Measurements from ENCODE around the gene ZER1. TPM values are rescaled to one million over a fixed set of nuclear protein-coding genes. Genes with fewer than 3 reads are reported as not detected.
A peak's percentile ranks its signal among the peaks of the same experiment; 100 is the strongest.

ZER1 gene
- total RNA-seq, 2 donors from 2014 or later = 25.7 to 41.9 TPM

DNA sequence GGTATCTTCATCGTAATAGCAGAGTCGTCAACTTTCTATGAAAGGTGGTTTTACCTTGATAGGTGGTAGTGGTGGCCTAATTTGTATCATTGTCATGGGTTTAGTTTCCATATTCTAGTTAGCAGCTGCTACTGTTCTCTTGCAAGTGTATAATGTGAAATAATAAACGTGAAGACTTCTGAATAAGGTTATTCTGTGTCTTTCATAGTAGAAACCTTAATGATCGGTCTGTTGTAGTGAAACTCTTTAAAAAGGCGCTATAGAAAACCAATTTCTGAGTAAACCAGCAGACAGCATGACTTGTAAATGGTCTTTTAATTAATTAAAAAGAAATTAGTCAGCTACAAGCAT is 81.1 kb downstream of the ZER1 start:
- intact Hi-C loops (cut with DNase I) = no loop called here
- TF ChIP-seq POLR2A (IDR thresholded peaks at IDR 0.05) = no peak
- TF ChIP-seq, protein P1, sequence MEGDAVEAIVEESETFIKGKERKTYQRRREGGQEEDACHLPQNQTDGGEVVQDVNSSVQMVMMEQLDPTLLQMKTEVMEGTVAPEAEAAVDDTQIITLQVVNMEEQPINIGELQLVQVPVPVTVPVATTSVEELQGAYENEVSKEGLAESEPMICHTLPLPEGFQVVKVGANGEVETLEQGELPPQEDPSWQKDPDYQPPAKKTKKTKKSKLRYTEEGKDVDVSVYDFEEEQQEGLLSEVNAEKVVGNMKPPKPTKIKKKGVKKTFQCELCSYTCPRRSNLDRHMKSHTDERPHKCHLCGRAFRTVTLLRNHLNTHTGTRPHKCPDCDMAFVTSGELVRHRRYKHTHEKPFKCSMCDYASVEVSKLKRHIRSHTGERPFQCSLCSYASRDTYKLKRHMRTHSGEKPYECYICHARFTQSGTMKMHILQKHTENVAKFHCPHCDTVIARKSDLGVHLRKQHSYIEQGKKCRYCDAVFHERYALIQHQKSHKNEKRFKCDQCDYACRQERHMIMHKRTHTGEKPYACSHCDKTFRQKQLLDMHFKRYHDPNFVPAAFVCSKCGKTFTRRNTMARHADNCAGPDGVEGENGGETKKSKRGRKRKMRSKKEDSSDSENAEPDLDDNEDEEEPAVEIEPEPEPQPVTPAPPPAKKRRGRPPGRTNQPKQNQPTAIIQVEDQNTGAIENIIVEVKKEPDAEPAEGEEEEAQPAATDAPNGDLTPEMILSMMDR (IDR thresholded peaks at IDR 0.05) = no peak
- DNase-seq = no peak

DNA sequence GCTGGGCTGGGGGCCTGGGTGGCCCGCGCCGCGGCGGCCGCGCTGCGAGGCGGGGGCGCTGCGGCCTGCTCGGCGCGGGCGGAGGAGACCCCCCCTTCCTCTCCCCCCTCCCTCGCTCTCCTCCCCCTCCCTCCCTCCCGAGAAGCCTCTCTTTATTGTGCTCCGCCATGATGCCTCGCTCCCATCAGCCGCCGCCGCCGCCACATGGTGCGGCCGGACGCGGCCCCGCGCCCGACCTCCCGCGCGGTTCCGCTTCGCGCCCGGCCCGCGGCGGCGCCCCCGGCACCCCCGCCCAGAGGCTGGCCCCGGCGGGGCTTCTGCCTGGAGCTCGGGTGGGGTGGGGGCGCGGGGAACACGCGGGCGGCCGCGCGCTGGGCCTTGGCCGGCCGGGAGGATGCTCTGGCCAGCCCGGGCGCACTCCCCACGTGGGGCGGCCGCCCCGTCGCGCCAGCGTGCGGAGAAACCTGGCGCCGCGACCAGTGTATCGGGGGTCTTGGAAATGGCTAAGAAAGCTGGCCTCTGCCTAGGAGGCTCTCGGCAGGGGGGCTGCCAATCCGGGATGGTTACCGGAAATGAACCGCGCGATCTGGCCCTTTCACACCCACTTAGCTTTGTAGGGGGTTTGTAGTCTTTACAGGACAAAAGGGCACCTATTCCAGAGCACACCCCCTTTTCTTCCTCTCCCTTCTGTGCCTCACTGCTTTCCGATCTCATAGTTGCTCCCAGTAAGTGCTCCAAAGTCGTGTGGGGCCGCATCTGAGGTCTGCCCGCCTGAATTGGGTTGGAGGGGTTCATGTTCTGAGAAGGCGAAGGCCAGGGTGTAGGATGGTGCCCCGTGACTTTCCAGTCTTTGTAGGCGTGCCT is 81.7 kb downstream of the ZER1 start:
- peak; percentile 42 to 57 (median 54) for DNase-seq
- no peaks in the 10 kb centered on the region for H3K27me3 ChIP-seq
- ATAC-seq = peak; percentile 6
- intact Hi-C loops (cut with DNase I) = no loop called here
- WGBS, 2 donors = 0% methylated on average over 5 to 64 of the region's 83 CpGs
- TF ChIP-seq POLR2A (IDR thresholded peaks at IDR 0.05) = peak in 1 of 3 donors; percentile 18
- TF ChIP-seq, protein P1 (IDR thresholded peaks at IDR 0.05) = no peak
- peaks cover 0 to 12% of the 10 kb centered on the region in 2 donors for H3K36me3 ChIP-seq (replicated peaks in 1 of 2; ENCODE audit: insufficient read depth in 1 of 2, low read depth in 2 of 2)
- H3K4me1 ChIP-seq = peaks cover 31% of the 10 kb centered on the region
- H3K9me3 ChIP-seq = no peaks in the 10 kb centered on the region
- peak overlapping the region; percentile 48 to 74 for H3K4me3 ChIP-seq
- H3K27ac ChIP-seq = peak overlapping the region; percentile 49 to 96 (median 84)

More for the DNA sequence above, 81.1 kb downstream of the ZER1 start:
- Histone ChIP-seq H3K36me3 (replicated peaks in 1 of 2; ENCODE audit: insufficient read depth in 1 of 2, low read depth in 2 of 2) (peaks cover 0 to 12% of the 10 kb centered on the region in 2 donors), H3K27me3 (no peaks in the 10 kb centered on the region), H3K4me1 (peaks cover 25% of the 10 kb centered on the region), H3K9me3 (no peaks in the 10 kb centered on the region), H3K4me3 (peak overlapping the region; percentile 48 to 74), H3K27ac (peak overlapping the region in 3 of 4 donors; percentile 49 to 96 (median 75))
- no peak for ATAC-seq
- 9 to 15% methylated on average over 5 of the region's 5 CpGs for WGBS, 2 donors

DNA sequence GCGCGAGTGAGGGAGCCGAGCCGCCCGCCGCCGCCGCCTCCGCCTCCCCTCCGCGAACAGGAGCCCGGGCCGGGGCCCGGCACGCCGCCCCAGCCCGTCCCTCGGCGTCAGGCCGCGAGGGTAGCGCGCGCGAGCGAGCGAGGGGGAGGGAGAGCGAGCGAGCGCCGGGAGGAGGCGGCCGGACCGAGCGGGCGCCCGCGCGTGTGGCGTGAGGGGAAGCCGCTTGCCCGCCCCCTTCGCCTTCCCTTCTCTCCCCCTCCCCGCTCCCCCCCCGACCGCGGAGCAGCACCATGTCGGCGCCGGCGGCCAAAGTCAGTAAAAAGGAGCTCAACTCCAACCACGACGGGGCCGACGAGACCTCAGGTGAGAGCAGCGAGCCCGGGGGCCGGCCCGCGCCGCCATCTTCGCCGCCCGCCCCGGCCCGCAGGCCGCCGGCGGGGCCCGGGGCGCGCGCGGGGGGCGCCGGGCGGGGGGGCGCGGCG is 82.4 kb downstream of the ZER1 start:
- DNase-seq (peak; percentile 61 to 67 (median 64)), ATAC-seq (peak; percentile 34)
- Histone ChIP-seq H3K27ac (peak overlapping the region; percentile 92 to 96 (median 94)), H3K36me3 (replicated peaks in 1 of 2; ENCODE audit: insufficient read depth in 1 of 2, low read depth in 2 of 2) (peaks cover 0 to 12% of the 10 kb centered on the region in 2 donors), H3K9me3 (no peaks in the 10 kb centered on the region), H3K4me3 (peak overlapping the region; percentile 27 to 48), H3K27me3 (no peaks in the 10 kb centered on the region), H3K4me1 (peaks cover 38% of the 10 kb centered on the region)
- intact Hi-C loops (cut with DNase I) = no loop called here
- WGBS, 2 donors = 0% methylated on average over 36 of the region's 80 CpGs; no CpG with 5 or more reads in 1 of the 2 donors
- no peak for TF ChIP-seq POLR2A (IDR thresholded peaks at IDR 0.05)
- TF ChIP-seq, protein P1 (IDR thresholded peaks at IDR 0.05) = no peak

DNA sequence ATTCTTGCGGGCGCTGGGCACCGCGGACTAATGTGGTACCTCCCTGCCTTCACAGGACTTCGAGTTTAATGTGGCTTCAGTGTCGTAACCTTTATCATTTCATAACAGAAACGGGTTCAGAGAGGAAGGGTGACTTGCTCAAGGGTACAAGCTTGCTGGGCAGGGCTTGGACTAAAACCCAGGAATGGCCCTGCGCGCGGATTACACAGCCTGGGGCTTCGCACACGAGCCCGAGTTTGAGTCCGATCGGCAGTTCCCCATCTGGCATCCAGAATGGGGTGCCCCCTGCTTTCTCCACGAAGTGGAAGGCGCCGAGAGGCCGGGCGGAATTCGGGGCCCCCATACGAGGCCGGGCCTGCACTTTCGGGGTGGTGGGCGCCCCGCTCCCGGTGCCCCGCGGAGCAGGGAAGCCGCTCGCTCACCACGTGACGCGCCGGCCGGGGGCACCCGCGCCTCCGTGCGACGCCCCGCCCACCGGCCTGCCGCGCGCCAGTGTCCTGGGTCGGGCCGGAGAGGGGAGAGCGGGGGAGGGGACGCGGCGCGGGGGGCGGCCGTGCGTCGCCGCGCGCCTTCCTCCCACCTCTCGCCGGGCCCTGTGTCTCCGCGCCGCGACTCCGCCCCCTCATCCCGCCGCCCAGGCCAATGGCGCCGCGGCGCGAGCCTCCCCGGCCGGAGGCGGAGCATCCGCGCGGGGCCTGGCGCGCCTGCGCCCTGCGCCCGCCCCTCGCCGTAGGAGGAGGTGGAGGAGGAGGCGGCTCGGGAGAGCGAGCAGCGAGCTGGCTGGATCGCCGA is 83.0 kb downstream of the ZER1 start, which contains the start of gene SET:
Gene SET, plus strand, starts transcription at position 722 of the 792 bp plus-strand sequence. CDS start 361 bp downstream, outside the sequence.
- WGBS, 2 donors = 2 to 8% methylated on average over 18 to 47 of the region's 93 CpGs
- TF ChIP-seq POLR2A (IDR thresholded peaks at IDR 0.05) = peak; percentile 68 to 96 (median 73)
- TF ChIP-seq, protein P1 (IDR thresholded peaks at IDR 0.05) = no peak
- intact Hi-C loops (cut with DNase I) = no loop called here
- no peaks in the 10 kb centered on the region for H3K27me3 ChIP-seq
- H3K4me1 ChIP-seq = peaks cover 38% of the 10 kb centered on the region
- ATAC-seq (peak; percentile 89), DNase-seq (peak; percentile 96 to 97 (median 96))
- H3K36me3 ChIP-seq (replicated peaks in 1 of 2; ENCODE audit: insufficient read depth in 1 of 2, low read depth in 2 of 2) = peaks cover 0 to 8% of the 10 kb centered on the region in 2 donors
- H3K4me3 ChIP-seq = peak within 1 kb of the TSS; percentile 48 to 74
- H3K9me3 ChIP-seq = no peaks in the 10 kb centered on the region
- peak within 1 kb of the TSS; percentile 92 to 96 (median 94) for H3K27ac ChIP-seq

Measured in body of pancreas (tissue), 4 donors.